Brain pericyte (primary cell): ENCODE data around the gene PAPSS2.

Source experiments
- DNase-seq: peaks from one replicate; pipeline ENCODE4 v3.0.0-alpha.2; 2012; ENCODE audit warnings: low read depth, low spot score

Gene PAPSS2

DNA sequence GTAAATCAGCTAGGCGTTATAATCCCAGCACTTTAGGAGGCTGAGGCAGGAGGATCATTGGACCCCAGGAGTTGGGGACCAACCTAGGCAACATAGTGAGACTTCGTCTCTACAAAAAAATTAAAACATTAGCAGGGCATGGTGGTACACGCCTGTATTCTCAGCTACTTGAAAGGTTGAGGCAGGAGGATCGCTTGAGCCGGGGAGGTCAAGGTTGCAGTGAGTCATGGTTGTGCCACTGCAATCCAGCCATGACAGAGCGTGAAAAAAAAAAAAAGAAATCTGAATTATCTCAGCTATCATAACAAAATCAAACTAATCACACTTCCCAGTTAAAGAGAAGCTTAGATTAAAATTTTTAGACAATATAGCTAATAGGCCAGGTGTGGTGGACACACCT, 123.0 kb downstream of the PAPSS2 start:
- DNase-seq, result no peak

DNA sequence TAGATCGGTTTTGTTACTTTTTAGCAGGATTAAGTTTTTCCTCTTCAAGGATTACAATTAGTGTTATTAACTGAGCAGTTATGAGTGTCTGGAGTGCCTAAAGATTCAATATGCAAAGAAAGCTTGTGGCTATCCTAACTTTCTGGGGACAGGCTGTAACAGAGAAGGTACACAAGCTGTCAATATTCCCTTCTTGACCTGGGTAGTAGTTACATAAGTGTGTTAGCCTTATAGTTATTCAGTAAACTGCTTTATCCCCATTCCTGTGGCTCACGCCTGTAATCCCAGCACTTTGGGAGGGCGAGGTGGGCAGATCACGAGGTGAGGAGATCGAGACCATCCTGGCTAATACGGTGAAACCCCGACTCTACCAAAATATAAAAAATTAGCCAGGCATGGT, 126.7 kb downstream of the PAPSS2 start:
- no peak for DNase-seq

DNA sequence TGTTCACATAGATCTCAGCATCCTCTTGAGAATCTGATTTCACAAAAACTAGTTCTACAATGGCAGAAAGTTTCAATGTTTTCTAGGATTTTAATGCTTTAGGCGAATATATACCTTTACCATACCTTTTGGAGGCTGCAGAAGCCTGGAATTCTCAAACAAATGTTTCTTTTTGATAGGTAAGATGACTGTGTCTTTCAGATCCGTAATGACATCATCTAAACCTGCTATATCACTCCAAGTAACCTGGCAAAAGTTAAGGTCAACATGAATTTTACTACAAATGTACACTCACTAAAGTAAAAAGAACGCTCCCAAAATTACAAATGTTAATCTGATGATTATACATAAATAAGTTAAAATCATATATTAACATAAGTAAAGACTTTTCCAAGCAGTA, 130.5 kb downstream of the PAPSS2 start:
- no peak for DNase-seq

DNA sequence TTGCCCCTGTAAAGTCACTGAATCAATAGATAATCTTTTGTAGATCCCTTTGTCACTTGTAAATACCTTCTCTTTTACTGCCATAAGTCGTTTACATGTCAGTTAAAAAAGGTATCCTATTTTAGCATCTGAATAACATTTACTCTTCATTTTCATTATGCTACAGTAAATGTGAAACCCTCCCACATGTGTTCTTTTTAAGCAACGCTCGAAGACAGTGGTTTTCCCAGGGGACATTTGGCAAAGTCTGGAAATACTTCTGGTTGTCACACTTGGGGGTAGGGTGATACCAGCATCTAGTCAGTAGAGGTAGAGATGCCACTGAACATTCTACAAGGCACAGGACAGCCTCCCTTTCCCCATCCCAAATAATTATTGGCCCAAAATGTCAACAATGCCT, 134.6 kb downstream of the PAPSS2 start:
- no peak for DNase-seq
